ENCODE data around the gene BUB1B.

Gene BUB1B

GRCh38 chr15:40128766-40129660 lies 31.9 kb upstream of the BUB1B start:
- TF ChIP-seq, protein P1, sequence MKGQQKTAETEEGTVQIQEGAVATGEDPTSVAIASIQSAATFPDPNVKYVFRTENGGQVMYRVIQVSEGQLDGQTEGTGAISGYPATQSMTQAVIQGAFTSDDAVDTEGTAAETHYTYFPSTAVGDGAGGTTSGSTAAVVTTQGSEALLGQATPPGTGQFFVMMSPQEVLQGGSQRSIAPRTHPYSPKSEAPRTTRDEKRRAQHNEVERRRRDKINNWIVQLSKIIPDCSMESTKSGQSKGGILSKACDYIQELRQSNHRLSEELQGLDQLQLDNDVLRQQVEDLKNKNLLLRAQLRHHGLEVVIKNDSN (IDR thresholded peaks at IDR 0.05): no peak
- TF ChIP-seq FOXM1 (IDR thresholded peaks at IDR 0.05; ENCODE audit: borderline replicate concordance, low read depth): no peak
- no peak for TF ChIP-seq YY1 (IDR thresholded peaks at IDR 0.05; ENCODE audit: low read depth)
- no peak for TF ChIP-seq ZBTB7A (IDR thresholded peaks at IDR 0.05; ENCODE audit: low read depth)
- no peak for TF ChIP-seq EGR1 (IDR thresholded peaks at IDR 0.05)
- TF ChIP-seq CEBPB (IDR thresholded peaks at IDR 0.05): no peak
- no peak for TF ChIP-seq TEAD4 (IDR thresholded peaks at IDR 0.05)
- no peak for TF ChIP-seq TCF12 (IDR thresholded peaks at IDR 0.05; ENCODE audit: low read depth)
- no peak for TF ChIP-seq TAF1 (IDR thresholded peaks at IDR 0.05; ENCODE audit: low read depth)
- no peak for TF ChIP-seq NFIC (IDR thresholded peaks at IDR 0.05)
- TF ChIP-seq, protein P2, sequence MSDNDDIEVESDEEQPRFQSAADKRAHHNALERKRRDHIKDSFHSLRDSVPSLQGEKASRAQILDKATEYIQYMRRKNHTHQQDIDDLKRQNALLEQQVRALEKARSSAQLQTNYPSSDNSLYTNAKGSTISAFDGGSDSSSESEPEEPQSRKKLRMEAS (IDR thresholded peaks at IDR 0.05): no peak
- TF ChIP-seq RAD21 (IDR thresholded peaks at IDR 0.05; ENCODE audit: low read depth): no peak
- TF ChIP-seq, protein P3, sequence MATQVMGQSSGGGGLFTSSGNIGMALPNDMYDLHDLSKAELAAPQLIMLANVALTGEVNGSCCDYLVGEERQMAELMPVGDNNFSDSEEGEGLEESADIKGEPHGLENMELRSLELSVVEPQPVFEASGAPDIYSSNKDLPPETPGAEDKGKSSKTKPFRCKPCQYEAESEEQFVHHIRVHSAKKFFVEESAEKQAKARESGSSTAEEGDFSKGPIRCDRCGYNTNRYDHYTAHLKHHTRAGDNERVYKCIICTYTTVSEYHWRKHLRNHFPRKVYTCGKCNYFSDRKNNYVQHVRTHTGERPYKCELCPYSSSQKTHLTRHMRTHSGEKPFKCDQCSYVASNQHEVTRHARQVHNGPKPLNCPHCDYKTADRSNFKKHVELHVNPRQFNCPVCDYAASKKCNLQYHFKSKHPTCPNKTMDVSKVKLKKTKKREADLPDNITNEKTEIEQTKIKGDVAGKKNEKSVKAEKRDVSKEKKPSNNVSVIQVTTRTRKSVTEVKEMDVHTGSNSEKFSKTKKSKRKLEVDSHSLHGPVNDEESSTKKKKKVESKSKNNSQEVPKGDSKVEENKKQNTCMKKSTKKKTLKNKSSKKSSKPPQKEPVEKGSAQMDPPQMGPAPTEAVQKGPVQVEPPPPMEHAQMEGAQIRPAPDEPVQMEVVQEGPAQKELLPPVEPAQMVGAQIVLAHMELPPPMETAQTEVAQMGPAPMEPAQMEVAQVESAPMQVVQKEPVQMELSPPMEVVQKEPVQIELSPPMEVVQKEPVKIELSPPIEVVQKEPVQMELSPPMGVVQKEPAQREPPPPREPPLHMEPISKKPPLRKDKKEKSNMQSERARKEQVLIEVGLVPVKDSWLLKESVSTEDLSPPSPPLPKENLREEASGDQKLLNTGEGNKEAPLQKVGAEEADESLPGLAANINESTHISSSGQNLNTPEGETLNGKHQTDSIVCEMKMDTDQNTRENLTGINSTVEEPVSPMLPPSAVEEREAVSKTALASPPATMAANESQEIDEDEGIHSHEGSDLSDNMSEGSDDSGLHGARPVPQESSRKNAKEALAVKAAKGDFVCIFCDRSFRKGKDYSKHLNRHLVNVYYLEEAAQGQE (IDR thresholded peaks at IDR 0.05; ENCODE audit: low read depth): no peak
- TF ChIP-seq CREB1 (IDR thresholded peaks at IDR 0.05; ENCODE audit: low read depth): no peak
- TF ChIP-seq EP300 (IDR thresholded peaks at IDR 0.05; ENCODE audit: borderline replicate concordance): no peak

- TF ChIP-seq TCF12 (IDR thresholded peaks at IDR 0.05; ENCODE audit: low read depth) (no peak), NFIC (IDR thresholded peaks at IDR 0.05) (no peak), EP300 (IDR thresholded peaks at IDR 0.05; ENCODE audit: borderline replicate concordance) (no peak), CEBPB (IDR thresholded peaks at IDR 0.05) (no peak), FOXM1 (IDR thresholded peaks at IDR 0.05; ENCODE audit: borderline replicate concordance, low read depth) (no peak), YY1 (IDR thresholded peaks at IDR 0.05; ENCODE audit: low read depth) (no peak), ZBTB7A (IDR thresholded peaks at IDR 0.05; ENCODE audit: low read depth) (no peak), TEAD4 (IDR thresholded peaks at IDR 0.05) (no peak), EGR1 (IDR thresholded peaks at IDR 0.05) (no peak), TAF1 (IDR thresholded peaks at IDR 0.05; ENCODE audit: low read depth) (no peak)
- TF ChIP-seq, protein P3 (IDR thresholded peaks at IDR 0.05; ENCODE audit: low read depth): no peak
Measured at GRCh38 chr15:40130118-40130517, 30.8 kb upstream of the BUB1B start.

GRCh38 chr15:40130799-40131502 lies 29.9 kb upstream of the BUB1B start:
- TF ChIP-seq, protein P2 (IDR thresholded peaks at IDR 0.05): no peak
- TF ChIP-seq NFIC (IDR thresholded peaks at IDR 0.05) (no peak), TCF12 (IDR thresholded peaks at IDR 0.05; ENCODE audit: low read depth) (no peak), EP300 (IDR thresholded peaks at IDR 0.05; ENCODE audit: borderline replicate concordance) (no peak), EGR1 (IDR thresholded peaks at IDR 0.05) (no peak), CREB1 (IDR thresholded peaks at IDR 0.05; ENCODE audit: low read depth) (no peak), FOXM1 (IDR thresholded peaks at IDR 0.05; ENCODE audit: borderline replicate concordance, low read depth) (no peak), TAF1 (IDR thresholded peaks at IDR 0.05; ENCODE audit: low read depth) (no peak), TEAD4 (IDR thresholded peaks at IDR 0.05) (no peak), YY1 (IDR thresholded peaks at IDR 0.05; ENCODE audit: low read depth) (no peak), ZBTB7A (IDR thresholded peaks at IDR 0.05; ENCODE audit: low read depth) (no peak), RAD21 (IDR thresholded peaks at IDR 0.05; ENCODE audit: low read depth) (no peak), CEBPB (IDR thresholded peaks at IDR 0.05) (no peak)
- TF ChIP-seq, protein P3 (IDR thresholded peaks at IDR 0.05; ENCODE audit: low read depth): no peak
- TF ChIP-seq, protein P1 (IDR thresholded peaks at IDR 0.05): no peak
